ENCODE results near the gene SOX5. TPM values are rescaled to one million over a fixed set of nuclear protein-coding genes. Genes with fewer than 3 reads are reported as not detected.

Gene SOX5
- polyA plus RNA-seq, 1 experiment = 0.13 TPM

DNA sequence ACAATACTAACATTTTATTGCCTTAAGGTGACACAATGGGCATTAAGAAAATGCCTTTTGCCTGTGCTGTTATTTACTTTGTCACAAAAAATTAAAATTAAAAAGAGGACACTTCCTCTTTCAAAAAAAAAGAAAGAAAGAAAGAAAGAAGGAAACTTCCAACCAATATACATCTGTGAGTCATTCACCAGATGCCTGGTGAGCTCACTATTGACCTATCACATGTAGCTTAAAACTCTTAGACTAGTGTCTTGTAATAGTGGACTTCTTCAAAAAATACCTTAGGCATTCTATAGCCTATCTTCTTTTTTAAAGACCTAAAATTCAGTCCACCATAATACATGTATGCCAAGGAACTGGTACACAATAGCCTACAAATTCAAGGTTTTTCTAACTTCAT, 4.9 kb upstream of the SOX5 start:
- no peak for DNase-seq (ENCODE audit: low read depth)
- ChIA-PET POLR2A (no interaction called here), CTCF (no interaction called here)
- H3K36me3 ChIP-seq (ENCODE audit: control insufficient read depth, insufficient read depth, low read length) = no peaks in the 10 kb centered on the region
- TF ChIP-seq, protein P1, sequence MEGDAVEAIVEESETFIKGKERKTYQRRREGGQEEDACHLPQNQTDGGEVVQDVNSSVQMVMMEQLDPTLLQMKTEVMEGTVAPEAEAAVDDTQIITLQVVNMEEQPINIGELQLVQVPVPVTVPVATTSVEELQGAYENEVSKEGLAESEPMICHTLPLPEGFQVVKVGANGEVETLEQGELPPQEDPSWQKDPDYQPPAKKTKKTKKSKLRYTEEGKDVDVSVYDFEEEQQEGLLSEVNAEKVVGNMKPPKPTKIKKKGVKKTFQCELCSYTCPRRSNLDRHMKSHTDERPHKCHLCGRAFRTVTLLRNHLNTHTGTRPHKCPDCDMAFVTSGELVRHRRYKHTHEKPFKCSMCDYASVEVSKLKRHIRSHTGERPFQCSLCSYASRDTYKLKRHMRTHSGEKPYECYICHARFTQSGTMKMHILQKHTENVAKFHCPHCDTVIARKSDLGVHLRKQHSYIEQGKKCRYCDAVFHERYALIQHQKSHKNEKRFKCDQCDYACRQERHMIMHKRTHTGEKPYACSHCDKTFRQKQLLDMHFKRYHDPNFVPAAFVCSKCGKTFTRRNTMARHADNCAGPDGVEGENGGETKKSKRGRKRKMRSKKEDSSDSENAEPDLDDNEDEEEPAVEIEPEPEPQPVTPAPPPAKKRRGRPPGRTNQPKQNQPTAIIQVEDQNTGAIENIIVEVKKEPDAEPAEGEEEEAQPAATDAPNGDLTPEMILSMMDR (IDR thresholded peaks at IDR 0.05; ENCODE audit: insufficient read depth, low read depth, low read length) = no peak
- H3K27me3 ChIP-seq (ENCODE audit: control insufficient read depth, insufficient read depth, low read length) = no peaks in the 10 kb centered on the region
- no peak overlapping the region for H3K4me3 ChIP-seq (ENCODE audit: low read depth, low read length)

DNA sequence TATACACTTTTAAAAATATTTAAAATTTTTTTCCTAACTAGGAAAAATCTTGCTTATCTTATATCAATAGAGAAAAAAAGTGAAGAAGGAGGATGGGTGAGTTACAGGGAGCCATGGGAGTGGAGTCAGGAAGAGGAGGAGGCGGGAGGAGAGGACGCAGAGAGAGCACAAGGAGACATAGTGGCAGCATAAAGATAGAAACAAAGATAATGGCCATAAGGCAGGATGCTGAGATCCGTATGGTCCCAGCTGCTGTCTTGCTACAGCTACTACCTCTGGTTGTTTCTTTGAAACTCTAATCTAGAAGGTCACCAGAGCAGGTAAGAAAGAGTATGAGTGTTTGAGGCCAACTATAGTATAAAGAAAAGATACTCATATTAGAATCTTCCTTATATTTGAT, 2.6 kb upstream of the SOX5 start:
- Histone ChIP-seq H3K4me3 (ENCODE audit: low read depth, low read length) (no peak overlapping the region), H3K36me3 (ENCODE audit: control insufficient read depth, insufficient read depth, low read length) (no peaks in the 10 kb centered on the region), H3K27me3 (ENCODE audit: control insufficient read depth, insufficient read depth, low read length) (no peaks in the 10 kb centered on the region)
- DNase-seq (ENCODE audit: low read depth) = no peak
- POLR2A ChIA-PET = no interaction called here
- TF ChIP-seq, protein P1 (IDR thresholded peaks at IDR 0.05; ENCODE audit: insufficient read depth, low read depth, low read length) = no peak
- CTCF ChIA-PET = no interaction called here

DNA sequence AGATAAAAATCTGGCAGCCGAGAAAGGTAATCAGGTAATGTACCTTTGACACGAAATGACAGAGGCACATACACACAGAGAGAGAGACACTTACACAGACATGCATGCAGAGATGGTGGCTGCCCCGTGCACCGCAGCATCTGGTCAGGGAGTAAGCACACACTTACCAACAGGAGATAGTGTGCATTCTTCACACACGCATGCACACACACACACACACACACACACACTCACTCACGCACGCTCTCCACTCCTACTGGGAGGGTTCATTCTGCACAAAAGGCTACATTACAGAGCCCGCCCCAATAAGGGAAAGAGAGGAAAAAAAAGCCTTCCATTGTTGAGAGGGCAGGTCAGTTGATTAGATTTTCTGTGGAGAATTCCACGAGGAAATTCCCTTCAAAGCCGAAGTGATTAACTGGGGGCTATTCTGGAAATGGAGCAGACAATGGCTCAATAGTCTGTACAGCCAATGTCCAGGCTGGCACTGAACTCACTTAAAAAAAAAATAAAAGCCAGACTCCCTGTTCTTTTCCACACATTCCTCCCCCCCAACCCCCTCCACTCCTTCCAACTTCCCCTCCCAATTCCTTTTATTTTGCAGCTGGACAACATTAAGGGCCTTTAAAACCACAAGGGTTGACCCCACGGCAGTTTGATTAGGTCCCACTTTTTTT, 1.4 kb upstream of the SOX5 start:
- H3K27me3 ChIP-seq (ENCODE audit: control insufficient read depth, insufficient read depth, low read length) = no peaks in the 10 kb centered on the region
- CTCF ChIA-PET = no interaction called here

DNA sequence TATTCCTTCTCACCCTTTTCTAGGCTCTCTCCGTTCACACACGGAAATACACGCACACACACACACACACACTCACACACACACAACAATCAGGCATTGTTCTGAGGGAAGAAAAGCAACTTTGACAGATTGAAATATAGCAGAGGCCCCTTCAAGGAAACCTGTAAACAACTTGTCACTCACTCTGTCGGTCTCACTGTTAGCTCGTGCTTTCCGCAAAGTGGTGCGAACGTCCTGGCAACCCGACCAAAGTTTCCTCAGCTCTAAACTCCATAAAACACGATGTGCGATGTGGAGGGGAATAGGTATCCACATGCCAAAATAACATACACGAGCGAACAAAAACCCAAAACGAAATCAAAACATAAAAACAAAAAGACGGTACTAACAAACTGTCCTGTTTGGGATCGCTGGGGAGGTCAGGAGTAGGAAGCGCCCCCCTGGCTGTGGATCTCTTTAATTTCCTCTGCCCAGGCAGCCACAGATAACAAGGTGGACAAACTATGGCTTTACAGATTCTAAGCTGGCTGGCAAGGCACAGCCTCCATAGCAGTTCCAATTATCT, 822 bp upstream of the SOX5 start:
- POLR2A ChIA-PET = no interaction called here
- TF ChIP-seq, protein P1 (IDR thresholded peaks at IDR 0.05; ENCODE audit: insufficient read depth, low read depth, low read length) = no peak
- Histone ChIP-seq H3K36me3 (ENCODE audit: control insufficient read depth, insufficient read depth, low read length) (no peaks in the 10 kb centered on the region), H3K4me3 (ENCODE audit: low read depth, low read length) (no peak overlapping the region), H3K27me3 (ENCODE audit: control insufficient read depth, insufficient read depth, low read length) (no peaks in the 10 kb centered on the region)
- DNase-seq (ENCODE audit: low read depth) = no peak
- CTCF ChIA-PET = no interaction called here

More for the DNA sequence above, 1.4 kb upstream of the SOX5 start:
- TF ChIP-seq, protein P1 (IDR thresholded peaks at IDR 0.05; ENCODE audit: insufficient read depth, low read depth, low read length) = no peak
- POLR2A ChIA-PET = no interaction called here
- Histone ChIP-seq H3K4me3 (ENCODE audit: low read depth, low read length) (no peak overlapping the region), H3K36me3 (ENCODE audit: control insufficient read depth, insufficient read depth, low read length) (no peaks in the 10 kb centered on the region)
- no peak for DNase-seq (ENCODE audit: low read depth)

DNA sequence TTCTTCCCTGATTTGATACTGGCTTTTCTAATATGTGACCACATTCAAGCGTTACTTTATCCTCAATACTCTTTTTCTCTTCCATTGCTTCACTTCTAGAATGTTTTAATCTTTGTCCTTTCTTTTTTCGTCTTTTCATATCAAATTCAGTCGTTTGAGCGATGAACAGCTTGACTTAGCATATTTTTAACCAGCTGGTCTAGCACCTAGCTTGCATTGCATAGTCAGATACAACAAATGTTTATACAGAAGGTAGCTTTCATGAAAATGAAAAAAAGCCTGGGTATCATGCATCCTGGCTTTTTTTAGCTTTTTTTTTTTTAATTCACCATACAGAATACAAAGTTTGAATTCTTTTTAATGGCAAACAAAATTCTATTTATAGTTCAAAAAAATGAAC, 1.2 kb downstream of the SOX5 start:
- TF ChIP-seq, protein P1 (IDR thresholded peaks at IDR 0.05; ENCODE audit: insufficient read depth, low read depth, low read length) = no peak
- Histone ChIP-seq H3K4me3 (ENCODE audit: low read depth, low read length) (no peak overlapping the region), H3K36me3 (ENCODE audit: control insufficient read depth, insufficient read depth, low read length) (no peaks in the 10 kb centered on the region), H3K27me3 (ENCODE audit: control insufficient read depth, insufficient read depth, low read length) (no peaks in the 10 kb centered on the region)
- POLR2A ChIA-PET = no interaction called here
- CTCF ChIA-PET = no interaction called here
- DNase-seq (ENCODE audit: low read depth) = no peak

Measured in BJ (cell line).